ENCODE results near the gene TCFL5.

TCFL5 gene

DNA sequence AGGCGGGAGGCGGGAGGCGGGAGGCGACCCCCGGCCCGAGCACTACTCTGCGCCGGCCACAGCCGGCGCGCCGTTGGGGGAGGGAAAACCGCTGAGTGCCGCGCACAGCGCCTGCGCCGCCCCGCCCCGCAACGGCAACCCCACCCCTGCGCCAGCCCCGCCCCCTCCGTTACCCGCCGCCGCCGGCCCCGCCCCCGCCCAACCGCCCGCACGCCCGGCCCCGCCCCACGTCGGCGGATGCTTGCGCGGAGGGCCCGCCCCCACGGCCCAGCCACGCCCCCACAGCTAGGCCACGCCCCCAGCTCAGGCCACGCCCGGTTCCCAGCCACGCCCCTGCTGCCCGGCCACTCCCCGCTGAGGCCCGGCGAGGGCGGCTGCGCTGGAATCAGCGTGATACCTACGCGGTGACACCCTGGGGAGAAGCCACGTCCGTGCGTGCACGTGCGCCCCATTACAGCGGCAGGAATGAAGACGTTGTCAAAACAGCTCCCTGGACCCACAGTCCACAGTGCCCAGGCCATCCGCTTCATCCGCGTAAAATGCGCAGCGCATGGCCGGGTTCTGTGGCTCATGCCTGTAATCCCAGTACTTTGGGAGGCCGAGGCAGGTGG lies at the start of gene TCFL5:
Gene TCFL5, minus strand, starts transcription at position 97 of the 611 bp plus-strand sequence. CDS start 152 bp downstream, outside the sequence.
- no peak for FAIRE-seq

DNA sequence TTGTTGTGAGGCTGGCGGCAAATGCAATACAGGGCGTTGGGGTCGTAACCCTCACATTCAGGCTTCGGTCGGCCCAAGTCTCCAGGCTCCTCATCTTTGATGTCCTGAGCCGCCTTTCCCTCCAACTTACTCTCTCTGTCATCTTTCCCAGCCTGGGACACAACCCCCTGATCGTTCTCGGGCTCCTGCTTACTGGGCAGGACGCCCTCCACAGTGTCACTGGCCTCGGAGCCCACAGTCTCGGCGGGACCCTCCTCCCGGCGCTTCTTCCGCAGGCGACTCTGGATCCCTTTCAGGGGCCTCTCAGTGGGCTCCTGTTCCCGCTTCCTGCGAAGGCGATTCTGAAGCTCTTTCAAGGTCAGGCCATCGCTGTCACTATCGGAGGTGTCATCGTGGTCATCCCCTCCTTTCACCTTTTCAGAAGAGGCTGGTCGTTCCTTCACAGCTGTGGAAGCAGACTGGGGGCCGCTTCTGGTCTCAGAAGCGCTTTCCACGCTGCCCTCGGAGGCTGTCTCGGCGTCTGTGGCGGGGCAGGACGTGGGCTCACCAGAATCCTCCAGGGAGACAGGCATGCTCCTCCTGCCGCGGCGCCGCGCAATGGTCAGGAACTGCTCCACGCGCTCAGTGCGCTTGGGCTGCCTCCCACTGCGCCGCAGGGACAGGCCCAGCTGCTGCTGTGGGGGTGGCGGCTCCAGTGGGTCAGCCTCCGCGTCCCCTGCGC lies 49.3 kb upstream of the TCFL5 start:
- no peak for FAIRE-seq

DNA sequence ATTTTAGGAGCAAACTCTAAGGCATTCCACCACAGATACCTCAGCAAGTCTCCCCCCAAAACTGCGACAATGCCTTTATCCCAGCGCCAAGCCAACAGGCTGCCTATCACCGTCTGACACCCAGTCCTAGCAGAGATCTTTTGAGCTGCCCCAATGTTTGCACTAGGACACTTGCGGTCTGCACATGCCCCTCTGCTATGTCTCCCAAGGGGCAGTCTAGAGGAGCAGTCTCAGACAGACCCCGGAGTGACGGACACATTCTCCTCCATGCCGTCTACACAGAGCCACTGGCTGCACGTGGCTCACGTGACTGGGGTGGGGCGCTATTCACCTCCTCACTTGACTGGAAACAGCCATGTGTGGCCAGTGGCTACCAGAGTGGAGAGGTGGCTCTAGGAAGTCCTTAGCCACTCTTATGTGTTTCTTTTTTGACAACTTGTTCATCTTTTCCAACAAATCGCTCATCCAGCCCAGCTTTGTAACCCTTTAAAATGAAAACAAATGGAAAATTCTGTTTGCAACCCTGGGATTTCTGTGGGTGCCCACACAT lies 48.7 kb upstream of the TCFL5 start:
- no peak for FAIRE-seq

DNA sequence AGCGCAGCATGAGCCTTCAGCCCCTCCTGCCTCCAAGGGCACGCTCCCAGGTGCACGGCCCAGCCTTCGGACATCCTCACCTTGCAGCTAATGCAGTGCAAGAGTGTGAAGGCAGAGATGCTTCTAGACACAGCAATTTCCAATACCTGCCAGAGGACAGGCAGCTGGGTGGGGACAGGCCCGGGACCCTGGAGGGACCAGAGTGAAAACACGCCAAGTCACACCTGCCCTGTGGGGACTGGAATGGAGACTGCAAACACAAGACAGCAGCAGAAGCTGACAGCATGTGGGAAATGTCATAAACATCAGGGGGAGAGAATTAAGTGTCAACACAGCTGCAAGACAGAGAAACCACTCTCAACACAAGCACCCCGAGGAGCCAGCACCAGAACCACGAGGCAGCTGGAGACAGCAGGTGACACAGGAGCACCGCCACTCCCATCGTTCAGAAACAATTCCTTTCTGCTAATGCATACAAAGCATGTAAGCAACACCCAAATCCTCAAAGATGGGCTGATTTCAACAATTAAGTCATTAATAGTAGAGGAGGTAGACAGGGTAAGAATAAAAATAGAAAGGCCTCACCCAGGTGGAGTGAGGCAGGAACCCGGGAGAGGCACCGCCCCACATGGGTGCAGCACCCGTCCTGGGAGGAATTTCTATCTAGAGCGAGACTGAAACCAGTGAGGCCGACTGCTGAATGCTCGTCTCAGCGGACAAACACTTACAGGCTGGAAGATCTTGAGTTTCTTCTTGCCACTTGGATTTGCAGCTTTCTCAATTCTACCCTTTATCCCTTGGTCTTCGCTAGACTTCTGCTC lies 47.6 kb upstream of the TCFL5 start:
- FAIRE-seq, result no peak

DNA sequence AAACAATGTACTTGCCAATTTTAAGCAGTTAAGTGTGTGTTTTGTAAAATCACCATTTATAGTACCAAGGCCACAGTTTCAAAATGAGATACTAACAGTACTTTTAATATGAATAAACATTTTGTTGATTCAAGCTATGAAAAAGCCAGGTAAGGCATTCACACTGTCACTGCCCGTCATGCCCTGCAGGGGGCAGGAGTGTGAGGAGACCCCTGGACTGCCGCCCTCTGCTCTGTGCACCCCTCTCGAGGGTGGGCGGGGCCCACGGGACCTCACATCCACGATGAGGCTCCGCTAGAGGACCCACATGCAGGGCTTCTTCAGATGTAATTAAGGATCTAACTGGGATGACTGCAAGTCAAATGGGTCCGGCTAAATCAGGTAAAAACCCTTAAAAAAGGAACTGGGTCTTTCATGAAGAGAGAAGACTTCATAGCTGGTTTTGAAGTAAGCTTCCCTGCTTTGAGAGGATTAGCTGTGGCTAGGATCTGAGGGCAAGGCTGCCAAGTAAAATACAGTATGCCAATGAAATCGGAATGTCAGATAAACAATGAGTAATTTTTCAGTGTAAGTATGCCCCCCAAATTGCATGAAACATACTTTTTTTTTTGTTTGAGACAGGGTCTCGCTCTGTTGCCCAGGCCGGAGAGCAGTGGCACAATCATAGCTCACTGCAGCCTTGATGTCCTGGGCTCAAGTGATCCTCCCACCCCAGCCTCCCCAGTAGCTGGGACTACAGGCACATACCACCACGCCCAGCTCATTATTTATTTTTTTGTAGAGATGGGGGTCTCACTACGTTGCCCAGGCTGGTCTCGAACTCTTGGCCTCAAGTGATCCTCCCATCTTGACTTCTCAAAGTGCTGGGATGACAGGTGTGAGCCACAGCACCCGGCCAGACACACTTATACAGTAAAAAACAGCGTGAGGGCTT lies 46.0 kb upstream of the TCFL5 start:
- FAIRE-seq, result no peak

DNA sequence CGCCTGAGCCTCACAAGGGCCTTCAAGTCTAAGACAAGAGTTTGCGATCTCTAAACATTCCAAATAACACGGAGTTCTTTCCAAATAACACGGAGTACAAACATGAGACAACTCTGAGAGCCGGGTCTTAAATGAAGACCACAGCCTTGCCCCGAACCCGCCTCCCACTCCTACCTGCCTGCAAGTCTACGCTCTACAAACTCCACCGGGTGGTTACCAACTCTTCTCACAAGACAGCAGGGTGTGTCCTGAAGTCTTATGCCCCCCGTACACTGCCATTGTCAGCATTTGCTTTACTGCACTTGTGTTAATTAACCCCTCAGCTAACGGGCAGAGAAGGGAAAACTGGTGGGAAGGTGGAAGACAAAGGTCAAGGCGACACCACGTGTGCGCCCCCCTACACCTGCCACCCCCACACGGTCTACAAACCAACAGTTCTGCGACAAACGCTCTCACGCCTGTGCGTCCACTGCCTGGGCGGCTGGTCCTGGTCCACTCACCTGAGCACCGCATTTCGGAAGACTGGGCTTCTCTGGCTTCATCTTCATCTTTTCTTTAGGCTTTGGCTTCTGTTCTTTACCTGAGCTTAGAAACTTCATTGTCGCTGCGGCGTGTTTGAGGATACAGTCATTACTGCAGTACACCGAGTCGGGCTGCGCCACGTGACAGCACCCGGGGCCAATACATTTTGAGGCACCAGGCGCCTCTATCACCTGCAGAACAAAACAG lies 45.2 kb upstream of the TCFL5 start:
- no peak for FAIRE-seq

DNA sequence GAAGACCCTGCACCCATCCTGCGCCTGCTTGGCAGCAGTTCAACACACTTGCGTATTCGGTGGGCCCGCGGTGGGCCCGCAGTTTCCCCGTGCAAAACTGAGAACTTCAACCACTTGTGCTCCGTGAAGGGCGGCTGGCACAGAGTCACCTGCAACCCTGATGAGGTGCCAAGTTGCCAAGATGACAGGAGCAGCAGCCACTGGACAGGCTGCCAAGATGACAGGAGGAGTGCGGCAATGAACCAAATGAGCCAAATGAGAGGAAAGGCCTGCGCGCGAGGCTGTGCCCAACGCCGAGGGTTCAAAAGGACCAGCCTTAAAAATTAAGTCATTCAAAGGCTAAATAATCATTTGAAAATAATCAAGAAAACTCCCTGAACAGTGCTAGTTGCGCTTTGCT lies 44.6 kb upstream of the TCFL5 start:
- no peak for FAIRE-seq

DNA sequence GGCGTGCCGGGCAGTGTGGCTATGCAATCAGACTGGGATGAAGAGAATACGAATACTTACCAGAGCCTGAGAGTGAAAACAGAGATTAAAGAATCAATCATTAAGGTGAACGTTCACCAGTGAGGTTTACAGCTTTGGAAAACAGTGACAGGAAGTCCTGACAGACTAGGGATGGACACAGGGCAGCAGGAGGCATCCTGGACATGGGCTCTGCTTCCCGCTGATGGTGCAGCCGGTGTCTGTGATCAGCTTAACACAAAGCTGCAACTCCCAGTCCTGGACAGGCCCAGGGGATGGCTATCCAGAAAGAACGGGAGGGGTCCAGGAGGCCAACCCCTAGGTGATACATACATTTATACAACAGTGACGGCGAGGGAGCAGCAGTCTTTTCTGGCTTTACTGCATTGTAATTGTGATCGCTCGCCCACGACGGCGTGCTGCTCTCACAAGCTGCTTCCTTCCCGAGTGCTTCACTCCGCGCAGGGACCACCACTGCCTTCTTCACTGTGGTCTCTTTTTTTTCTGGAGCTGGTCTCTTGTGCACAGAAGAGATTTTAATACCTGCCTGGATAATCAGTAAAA lies 44.0 kb upstream of the TCFL5 start:
- no peak for FAIRE-seq

DNA sequence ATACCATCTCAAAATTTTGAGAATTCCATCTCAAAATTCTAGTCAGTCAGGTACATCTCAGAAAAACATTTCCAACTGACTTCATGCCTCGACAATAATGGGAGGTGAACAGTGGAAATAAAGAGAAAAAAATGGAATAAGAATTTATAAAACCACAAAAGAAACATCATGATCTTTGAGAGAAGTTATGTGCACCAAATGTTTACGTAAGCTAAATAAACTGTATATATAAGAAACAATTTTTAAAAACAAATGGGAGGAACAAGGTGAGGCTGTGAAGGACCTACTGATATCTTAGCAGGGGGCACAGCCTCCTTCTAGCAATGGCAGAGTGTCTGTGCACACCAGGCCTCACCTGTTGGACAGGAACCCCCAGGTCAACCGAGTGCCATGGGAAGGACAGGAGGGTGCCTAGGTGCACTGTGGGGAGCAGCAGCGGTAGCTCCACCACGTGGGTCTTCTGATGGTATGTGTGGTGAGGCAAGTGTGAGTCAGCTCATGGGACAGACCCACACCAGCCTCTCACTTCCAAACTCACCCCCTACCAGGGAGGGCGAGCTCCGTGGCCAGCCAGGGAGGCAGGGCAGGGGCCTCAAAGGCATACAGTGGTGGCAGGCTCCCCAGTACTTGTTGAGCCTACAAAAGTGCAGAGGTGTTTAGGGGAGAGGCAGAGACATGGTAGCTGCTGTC lies 41.4 kb upstream of the TCFL5 start:
- FAIRE-seq, result no peak

DNA sequence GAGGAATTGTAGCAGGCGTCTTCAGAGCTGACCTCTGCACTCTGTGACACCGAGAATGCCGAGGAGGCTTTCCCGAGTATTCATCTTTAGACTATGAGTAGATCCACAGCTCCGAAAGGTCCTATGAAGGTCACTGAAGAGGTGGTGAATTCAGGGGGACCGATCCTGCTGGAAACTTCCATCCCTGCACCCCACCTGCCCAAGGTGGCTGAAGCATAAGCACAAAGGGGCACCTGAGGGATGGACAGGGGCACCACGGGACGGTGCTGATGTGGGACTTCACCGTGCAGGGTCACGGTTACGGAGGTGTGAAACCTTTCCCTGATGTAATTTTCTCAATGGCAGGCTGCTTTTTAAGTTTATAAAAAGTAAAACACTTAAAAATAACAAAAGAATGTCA lies 40.3 kb upstream of the TCFL5 start:
- no peak for FAIRE-seq

DNA sequence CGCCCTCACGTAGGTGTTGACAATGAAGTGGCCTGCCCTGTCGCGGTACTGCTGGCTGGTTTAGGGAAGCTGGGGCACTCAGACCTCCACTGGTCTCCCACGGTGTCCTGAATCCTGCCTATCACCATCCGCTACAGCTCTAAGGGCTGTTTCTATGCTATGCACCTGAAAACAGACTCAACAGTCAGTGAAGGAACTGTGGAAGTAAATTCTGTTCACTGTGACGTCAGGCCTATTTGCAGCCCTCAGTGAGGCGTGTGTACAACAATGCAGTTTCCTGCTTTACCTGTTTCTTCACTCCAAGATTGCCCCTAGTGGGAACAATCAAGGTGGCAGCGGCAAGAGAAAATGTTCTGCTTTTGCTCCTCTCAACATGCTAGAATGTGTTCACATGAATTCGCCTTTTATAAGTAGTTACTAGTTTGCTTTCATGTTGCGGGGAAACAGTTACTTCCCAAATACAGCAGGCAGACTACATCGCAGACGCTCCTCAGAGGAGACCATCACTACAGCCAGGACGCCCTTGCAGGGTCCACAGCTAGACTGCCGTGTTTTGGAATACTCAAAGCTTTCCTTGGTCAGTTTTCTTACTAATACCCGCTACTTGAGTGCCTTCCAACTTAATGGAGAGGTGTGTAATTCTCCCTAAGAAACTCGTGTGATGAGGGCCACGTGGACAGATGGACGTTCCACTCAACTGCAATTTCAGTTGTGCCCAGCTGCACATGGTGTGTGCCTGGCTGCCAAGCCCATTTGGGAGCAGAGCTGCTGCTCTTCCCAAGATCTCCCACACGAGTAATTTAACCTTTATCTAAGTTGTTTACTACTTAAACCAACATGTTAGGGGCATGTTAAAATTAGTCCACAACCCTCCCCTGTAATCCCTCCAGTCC lies 39.3 kb upstream of the TCFL5 start:
- no peak for FAIRE-seq

DNA sequence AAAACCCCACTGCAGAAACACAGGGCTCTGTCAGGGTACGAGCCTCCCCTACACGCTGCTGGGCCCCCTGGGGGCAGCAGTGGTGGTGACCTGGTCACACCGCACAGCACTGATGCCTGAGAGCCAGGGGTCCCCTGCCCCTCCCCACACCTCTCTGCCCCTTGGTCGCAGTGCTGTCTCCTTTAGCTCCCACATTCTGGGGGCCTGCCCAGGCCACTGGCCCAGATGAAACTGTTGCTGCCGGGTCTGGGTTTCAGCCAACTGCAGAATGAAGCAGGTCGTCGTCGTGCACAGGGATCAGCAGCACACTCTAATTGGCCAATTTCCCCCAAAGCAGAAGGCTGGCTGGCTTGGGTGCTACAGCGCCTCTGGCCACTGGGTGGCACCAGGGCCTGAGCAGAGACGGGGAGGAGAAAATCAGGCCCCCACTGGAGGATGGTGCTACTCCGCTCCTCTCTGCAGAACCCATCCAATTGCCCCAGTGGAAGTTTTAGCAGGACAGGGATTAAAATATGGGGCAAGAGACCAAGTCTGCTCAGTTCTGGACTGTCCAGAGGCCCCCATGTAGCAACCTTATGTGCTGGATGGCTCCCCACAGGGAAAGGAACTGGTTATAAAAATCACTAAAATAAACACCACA lies 38.5 kb upstream of the TCFL5 start:
- FAIRE-seq, result no peak

DNA sequence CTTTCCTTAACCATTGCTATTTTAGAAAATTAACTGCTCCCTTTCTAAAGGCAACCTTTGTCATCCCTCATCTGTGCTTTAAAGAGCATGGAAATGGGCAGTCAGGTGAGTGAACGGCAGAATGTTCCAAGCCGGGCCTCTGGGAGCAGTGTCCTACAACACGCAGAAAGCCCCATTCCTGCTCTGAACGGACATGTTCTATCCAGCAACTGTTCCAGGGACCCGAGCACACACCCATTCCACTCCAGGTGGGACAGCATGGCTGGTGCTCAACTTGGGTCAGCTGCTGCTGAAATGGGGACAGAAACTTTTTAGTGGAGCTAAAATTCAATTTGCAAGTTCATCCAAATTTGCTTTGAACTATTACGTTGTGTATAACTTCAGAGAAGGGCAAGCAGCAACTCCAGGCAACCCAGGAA lies 38.0 kb upstream of the TCFL5 start:
- no peak for FAIRE-seq

DNA sequence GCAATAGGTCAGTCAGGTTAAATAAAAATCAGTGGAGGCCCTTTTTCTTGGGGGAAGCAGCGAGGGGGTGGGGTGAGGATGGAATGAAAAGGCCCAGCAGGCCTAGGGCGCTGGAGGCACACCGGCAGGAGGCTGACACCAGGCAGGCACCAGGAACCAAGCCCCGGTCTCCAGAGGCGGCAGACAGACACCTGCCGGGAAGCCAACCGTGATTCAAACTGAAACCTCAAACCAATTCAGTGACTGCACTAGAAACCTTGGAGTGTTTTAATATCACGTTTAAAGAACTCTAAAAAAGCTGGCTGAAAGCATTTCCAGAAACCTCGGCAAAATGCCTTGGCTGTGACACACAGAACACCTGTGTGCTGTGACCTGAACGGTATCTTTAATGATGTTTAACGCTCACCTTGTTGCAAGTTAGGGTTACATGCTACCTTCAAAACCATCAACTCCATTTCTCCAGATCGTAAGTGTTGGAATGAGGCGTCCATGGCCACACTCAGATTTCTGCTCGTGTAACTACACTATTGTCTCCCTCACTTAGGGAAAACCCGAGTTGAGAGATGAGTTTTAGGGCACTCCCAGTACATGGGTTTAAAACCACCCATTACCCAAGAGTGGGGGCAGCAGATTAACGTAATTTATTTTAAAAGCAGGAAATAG lies 37.5 kb upstream of the TCFL5 start:
- no peak for FAIRE-seq

DNA sequence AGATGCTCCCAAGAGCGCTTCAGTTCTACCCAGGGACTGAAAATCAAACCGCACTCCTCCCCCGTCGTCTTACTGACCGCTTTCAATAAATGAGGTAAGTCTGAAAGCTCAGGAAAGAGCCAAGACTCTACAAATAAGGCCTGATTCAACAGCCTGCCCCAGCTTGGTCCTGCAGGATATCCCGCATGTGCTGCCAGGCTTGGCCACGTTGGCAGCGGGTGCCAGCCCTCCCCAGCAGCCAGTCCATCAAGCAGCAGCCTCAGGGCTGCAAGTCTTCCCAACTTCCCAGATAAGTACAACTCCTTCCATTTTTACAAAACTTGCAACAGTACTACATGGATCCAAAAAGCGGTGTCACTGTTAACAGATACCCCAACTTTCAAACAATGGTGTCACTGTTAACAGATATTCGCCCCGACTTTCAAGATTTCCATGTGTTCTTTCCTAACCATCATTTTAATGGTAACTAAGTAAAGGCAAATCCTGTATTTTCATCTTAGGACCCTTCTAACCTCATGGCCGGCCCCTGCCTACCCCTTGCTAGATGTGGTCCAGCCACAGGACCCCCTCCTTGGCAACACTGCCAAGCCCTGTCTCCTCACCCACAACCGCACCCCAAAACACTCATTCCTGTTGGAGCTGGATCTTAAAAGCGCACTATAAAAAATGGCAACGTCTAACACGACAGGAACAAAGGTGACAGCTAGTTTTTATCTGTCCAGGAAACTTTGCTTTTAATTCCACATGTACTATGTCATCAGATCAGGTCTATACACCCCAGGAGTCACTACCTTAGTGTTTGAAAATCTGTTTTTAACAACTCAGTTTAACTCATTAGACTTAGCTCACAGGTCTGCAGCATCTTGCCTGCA lies 36.7 kb upstream of the TCFL5 start:
- no peak for FAIRE-seq

DNA sequence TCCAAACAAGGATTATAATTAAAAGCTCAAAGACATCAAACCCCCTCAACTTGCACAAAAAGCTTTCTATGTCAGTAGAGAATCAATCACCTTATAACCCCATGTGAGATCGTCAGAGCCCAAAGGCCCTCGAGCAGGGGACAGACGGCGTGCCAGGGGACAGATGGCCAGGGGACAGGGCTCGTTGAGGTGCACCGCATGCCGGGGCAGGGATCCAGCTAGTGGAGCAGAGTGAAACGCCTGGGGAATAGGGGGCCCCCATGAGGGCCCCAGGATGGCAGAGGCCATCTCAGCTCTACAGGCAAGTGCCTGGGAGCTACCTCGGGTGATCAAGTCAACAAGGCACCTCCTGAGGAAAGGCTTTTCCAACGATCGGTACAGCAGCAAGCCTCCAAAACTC lies 36.0 kb upstream of the TCFL5 start:
- FAIRE-seq, result no peak

DNA sequence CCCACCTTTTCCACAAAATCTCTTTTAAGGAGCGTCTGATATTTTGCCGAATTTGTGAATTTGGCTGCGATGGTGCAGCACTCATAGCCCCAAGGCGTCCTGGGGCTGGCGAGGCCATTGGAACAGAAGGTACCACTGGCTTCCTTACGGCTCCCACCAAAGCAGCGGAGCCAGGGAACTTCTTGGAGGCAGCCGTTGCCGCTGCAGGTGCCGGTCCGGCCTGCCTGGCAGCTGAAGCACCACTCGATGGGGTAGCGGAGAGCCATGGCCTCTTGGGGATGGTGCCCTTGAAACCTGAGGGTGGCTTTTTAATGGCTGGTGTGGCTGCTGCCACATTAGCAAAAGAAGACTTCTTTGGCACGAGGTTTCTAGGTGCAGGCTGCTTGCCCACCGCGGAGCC lies 34.9 kb upstream of the TCFL5 start:
- FAIRE-seq, result no peak

DNA sequence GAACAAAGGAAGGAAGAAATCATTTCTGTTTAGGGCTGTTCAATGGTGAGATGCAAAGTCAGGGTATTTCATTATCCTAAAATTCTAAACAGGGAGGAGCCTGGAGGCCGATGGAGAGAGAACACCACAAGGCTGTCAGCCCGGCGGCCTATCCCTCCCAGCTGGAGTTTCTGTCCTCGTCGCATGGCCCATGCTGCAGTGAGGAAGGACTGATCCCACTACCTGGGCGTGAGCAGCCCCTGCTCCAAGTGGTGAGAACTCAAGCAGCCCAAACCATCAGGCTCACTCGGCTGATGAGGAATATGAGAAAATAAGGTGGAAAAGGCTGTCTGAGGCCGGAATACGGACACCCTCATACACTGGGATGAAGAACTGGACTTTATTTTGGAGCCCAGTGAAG lies 33.9 kb upstream of the TCFL5 start:
- FAIRE-seq, result no peak

Measured in TTC549 (cell line).